Adrenal gland (tissue), 5 donors: ENCODE data around the gene ALX3.

ENCODE experiments used
- POLR2A ChIP-seq, 2 donors: fragments of 450-650 bp; IDR thresholded peaks; one replicate each; pipeline ENCODE4 v1.6.1; 2017; ENCODE audit warnings: antibody characterized with exemption in 2 of 2, mild to moderate bottlenecking in 2 of 2, moderate library complexity in 1 of 2
- TF ChIP-seq, protein P1 (sequence below), 6 experiments: fragments of 450-650 bp in 4 of 6; fragments of 200-600 bp in 2 of 6; sonication (generic) in 1 of 6; IDR thresholded peaks; 1 replicate in 5 of 6; 2 replicates in 1 of 6; pipeline versions ENCODE4 v1.5.1 to v1.8.0; 2016 to 2021; ENCODE audit warnings: antibody characterized with exemption in 6 of 6, mild to moderate bottlenecking in 2 of 6, moderate library complexity in 1 of 6
- donor health status: DM: no; HTN: no; CAD: no.

DNA sequence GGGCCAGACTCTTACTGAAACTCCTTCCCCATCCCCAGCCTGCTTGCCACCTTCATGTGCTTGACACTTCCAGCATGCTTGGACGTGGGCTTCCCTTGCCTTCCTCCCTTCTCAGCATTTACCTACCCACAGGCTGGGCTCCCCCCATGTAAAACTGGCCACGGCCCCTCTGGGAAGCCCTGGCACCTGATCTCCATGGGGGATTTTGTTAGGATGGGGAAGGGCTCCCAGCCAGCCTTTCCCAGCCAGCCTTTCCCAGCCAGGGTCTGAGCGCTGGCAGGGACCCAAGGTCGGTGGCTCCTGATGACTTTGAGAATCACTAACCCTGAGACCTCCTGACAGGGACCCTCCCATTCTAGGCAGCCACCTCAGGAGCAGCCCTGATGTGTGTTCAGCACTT lies 6.7 kb downstream of the ALX3 start:
- TF ChIP-seq, protein P1, sequence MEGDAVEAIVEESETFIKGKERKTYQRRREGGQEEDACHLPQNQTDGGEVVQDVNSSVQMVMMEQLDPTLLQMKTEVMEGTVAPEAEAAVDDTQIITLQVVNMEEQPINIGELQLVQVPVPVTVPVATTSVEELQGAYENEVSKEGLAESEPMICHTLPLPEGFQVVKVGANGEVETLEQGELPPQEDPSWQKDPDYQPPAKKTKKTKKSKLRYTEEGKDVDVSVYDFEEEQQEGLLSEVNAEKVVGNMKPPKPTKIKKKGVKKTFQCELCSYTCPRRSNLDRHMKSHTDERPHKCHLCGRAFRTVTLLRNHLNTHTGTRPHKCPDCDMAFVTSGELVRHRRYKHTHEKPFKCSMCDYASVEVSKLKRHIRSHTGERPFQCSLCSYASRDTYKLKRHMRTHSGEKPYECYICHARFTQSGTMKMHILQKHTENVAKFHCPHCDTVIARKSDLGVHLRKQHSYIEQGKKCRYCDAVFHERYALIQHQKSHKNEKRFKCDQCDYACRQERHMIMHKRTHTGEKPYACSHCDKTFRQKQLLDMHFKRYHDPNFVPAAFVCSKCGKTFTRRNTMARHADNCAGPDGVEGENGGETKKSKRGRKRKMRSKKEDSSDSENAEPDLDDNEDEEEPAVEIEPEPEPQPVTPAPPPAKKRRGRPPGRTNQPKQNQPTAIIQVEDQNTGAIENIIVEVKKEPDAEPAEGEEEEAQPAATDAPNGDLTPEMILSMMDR (IDR thresholded peaks at IDR 0.05): no peak
- TF ChIP-seq POLR2A (IDR thresholded peaks at IDR 0.05): no peak
